SK-N-DZ (cell line): Measurements from ENCODE around the gene EPHA1.

ENCODE experiments used
- DNase-seq: peaks from one replicate; pipeline ENCODE4 v3.0.0-alpha.2; 2015; ENCODE audit warnings: low spot score

EPHA1 gene

GRCh38 chr7:143374561-143374960 lies 34.1 kb downstream of the EPHA1 start:
- DNase-seq: no peak

- DNase-seq: no peak
These were observed 35.3 kb downstream of the EPHA1 start for GRCh38 chr7:143373255-143373794.

GRCh38 chr7:143372070-143372469 lies 36.6 kb downstream of the EPHA1 start:
- no peak for DNase-seq

GRCh38 chr7:143369678-143370651 lies 38.7 kb downstream of the EPHA1 start:
- no peak for DNase-seq

GRCh38 chr7:143368387-143368786 lies 40.3 kb downstream of the EPHA1 start:
- no peak for DNase-seq

GRCh38 chr7:143367972-143368371 lies 40.7 kb downstream of the EPHA1 start:
- no peak for DNase-seq

GRCh38 chr7:143363016-143363937 lies 45.4 kb downstream of the EPHA1 start:
- no peak for DNase-seq

- no peak for DNase-seq
These were observed 46.3 kb downstream of the EPHA1 start, which contains the start of gene FAM131B for GRCh38 chr7:143362131-143363015. Gene FAM131B, minus strand, starts transcription at chr7:143362713. Its CDS starts 110 bp downstream, at chr7:143362603.

- no peak for DNase-seq
These were observed 47.0 kb downstream of the EPHA1 start for GRCh38 chr7:143361552-143362130.

- no peak for DNase-seq
These were observed 47.7 kb downstream of the EPHA1 start for GRCh38 chr7:143360788-143361551.

GRCh38 chr7:143359771-143360353 lies 48.8 kb downstream of the EPHA1 start:
- DNase-seq: no peak

- DNase-seq: no peak
These were observed 50.0 kb downstream of the EPHA1 start for GRCh38 chr7:143358626-143359025.

GRCh38 chr7:143356414-143357050 lies 52.1 kb downstream of the EPHA1 start:
- DNase-seq: no peak

GRCh38 chr7:143355450-143356385 lies 52.9 kb downstream of the EPHA1 start:
- DNase-seq: no peak

GRCh38 chr7:143354965-143355364 lies 53.7 kb downstream of the EPHA1 start:
- DNase-seq: no peak

GRCh38 chr7:143354376-143354775 lies 54.3 kb downstream of the EPHA1 start:
- no peak for DNase-seq

GRCh38 chr7:143352531-143353002 lies 56.1 kb downstream of the EPHA1 start:
- DNase-seq: no peak
